Keratinocyte (primary cell): ENCODE data around the gene GSTT2B. TPM values are rescaled to one million over a fixed set of nuclear protein-coding genes. Genes with fewer than 3 reads are reported as not detected.
"Not testable (repeated sequence)": the region's sequence is repeated elsewhere in the genome, so short reads cannot be mapped to it uniquely, and the experiment has no call there.

Source experiments
- DNase-seq: peaks from one replicate; pipeline ENCODE4 v3.0.0-alpha.2; 2011; ENCODE audit warnings: low read depth, missing footprints, low spot score
- FAIRE-seq: peaks from 2 replicates; lab custom pipeline; 2011; peaks lifted over from hg19 to GRCh38; lab: Jason Lieb, UNC
- H2AFZ ChIP-seq: 2 replicates; pipeline ENCODE4 v1.6.0; 2012; ENCODE audit warnings: low read length, control low read depth, inconsistent platforms; ENCODE audit not compliant: control insufficient read depth
- H3K27ac ChIP-seq: 2 replicates; pipeline ENCODE4 v1.5.1; 2011; ENCODE audit warnings: low read length; ENCODE audit not compliant: control insufficient read depth, insufficient read depth
- H3K27me3 ChIP-seq: 3 replicates; pipeline ENCODE4 v1.6.0; 2011; ENCODE audit warnings: low read length; ENCODE audit not compliant: control insufficient read depth, insufficient read depth; ENCODE audit errors: extremely low read depth
- H3K36me3 ChIP-seq, 2 experiments: 2 replicates in 1 of 2; 3 replicates in 1 of 2; pipeline ENCODE4 v1.5.1; 2011; ENCODE audit warnings: low read length in 2 of 2, mild to moderate bottlenecking in 1 of 2; ENCODE audit not compliant: control insufficient read depth in 2 of 2, insufficient read depth in 2 of 2; ENCODE audit errors: extremely low read depth in 1 of 2
- H3K4me1 ChIP-seq: 3 replicates; pipeline ENCODE4 v1.5.1; 2011; ENCODE audit warnings: low read length; ENCODE audit not compliant: control insufficient read depth, insufficient read depth; ENCODE audit errors: extremely low read depth
- H3K4me2 ChIP-seq: 3 replicates; pipeline ENCODE4 v1.6.0; 2011; ENCODE audit warnings: low read depth, low read length; ENCODE audit not compliant: control insufficient read depth, insufficient read depth; ENCODE audit errors: extremely low read depth
- H3K4me3 ChIP-seq, 3 experiments: fragments of 200-600 bp in 1 of 3; sonication (generic) in 1 of 3; 2 replicates in 2 of 3; 3 replicates in 1 of 3; pipeline ENCODE4 v1.5.1; 2011 to 2016; ENCODE audit warnings: low read length in 3 of 3, mild to moderate bottlenecking in 3 of 3, control low read depth in 2 of 3, inconsistent platforms in 1 of 3, low read depth in 1 of 3, mixed read lengths in 1 of 3, mixed run types in 1 of 3, moderate library complexity in 1 of 3; ENCODE audit not compliant: control insufficient read depth in 2 of 3, insufficient read depth in 2 of 3; ENCODE audit errors: extremely low read depth in 1 of 3
- H3K79me2 ChIP-seq: 2 replicates; pipeline ENCODE4 v1.6.0; 2012; ENCODE audit warnings: low read length; ENCODE audit not compliant: control insufficient read depth, insufficient read depth
- H3K9ac ChIP-seq: 3 replicates; pipeline ENCODE4 v1.6.0; 2011; ENCODE audit warnings: low read length; ENCODE audit not compliant: control insufficient read depth, insufficient read depth; ENCODE audit errors: extremely low read depth
- H3K9me1 ChIP-seq: 3 replicates; pipeline ENCODE4 v1.6.0; 2011; ENCODE audit warnings: low read length; ENCODE audit not compliant: control insufficient read depth, insufficient read depth; ENCODE audit errors: extremely low read depth
- H3K9me3 ChIP-seq: 2 replicates; pipeline ENCODE4 v1.5.1; 2012; ENCODE audit warnings: low read depth, low read length; ENCODE audit not compliant: control insufficient read depth
- H4K20me1 ChIP-seq: 3 replicates; pipeline ENCODE4 v1.6.0; 2011; ENCODE audit warnings: low read length; ENCODE audit not compliant: control insufficient read depth, insufficient read depth; ENCODE audit errors: extremely low read depth
- EZH2 ChIP-seq: IDR thresholded peaks from one replicate; pipeline ENCODE4 v1.6.1; 2012; ENCODE audit warnings: inconsistent platforms, mild to moderate bottlenecking, low read length, moderate library complexity
- dilution Hi-C: fragments of 300-500 bp; cut with MboI; formaldehyde crosslinking; loops from one replicate; pipeline ENCODE4 v1.7.0; 2020; ENCODE audit warnings: low sequenced_read_pairs; ENCODE audit not compliant: extremely low pct_ligation_motif_present
- polyA plus RNA-seq, 5 experiments: library from polyadenylated mRNA; depleted of rRNA in 3 of 5; stranded (reverse) in 3 of 5; stranded (forward) in 1 of 5; unstranded in 1 of 5; fragments of >200 nt; gene quantifications; 1 replicate in 1 of 5; 2 replicates in 3 of 5; 3 replicates in 1 of 5; pipeline versions ENCODE4 v1.2.1 to v1.2.3, GENCODE V29; 2011 to 2012; ENCODE audit warnings: missing spikeins in 2 of 5, low read depth in 1 of 5, low replicate concordance in 1 of 5
- TF ChIP-seq, protein P1 (sequence below), 3 experiments: IDR thresholded peaks in 1 of 3; conservative IDR thresholded peaks in 1 of 3; optimal IDR thresholded peaks in 1 of 3; 2 replicates in 2 of 3; 3 replicates in 1 of 3; pipeline versions ENCODE3 to v1.5.1; 2011; ENCODE audit warnings: low read length in 3 of 3, mild to moderate bottlenecking in 3 of 3, moderate library complexity in 2 of 3, control low read depth in 1 of 3, inconsistent platforms in 1 of 3; ENCODE audit not compliant: insufficient read depth in 2 of 3; ENCODE audit errors: extremely low read depth in 1 of 3

Gene GSTT2B
- polyA plus RNA-seq, 1 donor (not counting 4 experiments of a cell fraction or from before 2014, with no cell fraction given) = 15.5 TPM

DNA sequence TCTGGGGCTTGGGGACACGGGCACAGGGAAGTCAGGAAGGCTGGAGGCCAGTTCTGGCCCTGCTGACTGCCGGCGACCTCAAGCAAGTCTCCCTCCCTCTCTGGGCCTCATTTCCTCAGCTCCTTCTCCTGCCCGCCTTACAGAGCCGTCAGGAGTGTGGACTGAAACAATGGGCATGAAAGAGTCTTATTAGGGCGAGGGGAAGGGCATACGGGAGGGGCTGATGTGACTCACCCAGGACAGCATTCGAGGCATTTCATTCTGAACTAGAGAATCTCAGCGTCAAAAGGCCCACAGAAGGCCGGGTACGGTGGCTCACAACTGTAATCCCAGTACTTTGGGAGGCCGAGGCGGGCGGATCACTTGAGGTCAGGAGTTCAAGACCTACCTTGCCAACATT, 20.8 kb downstream of the GSTT2B start:
- H4K20me1 ChIP-seq, H3K27ac ChIP-seq, H3K9ac ChIP-seq, H3K4me2 ChIP-seq, H2AFZ ChIP-seq, H3K4me1 ChIP-seq, H3K9me3 ChIP-seq, DNase-seq, H3K4me3 ChIP-seq, H3K9me1 ChIP-seq, dilution Hi-C loops, FAIRE-seq, H3K79me2 ChIP-seq, H3K27me3 ChIP-seq, H3K36me3 ChIP-seq: not testable (repeated sequence)

DNA sequence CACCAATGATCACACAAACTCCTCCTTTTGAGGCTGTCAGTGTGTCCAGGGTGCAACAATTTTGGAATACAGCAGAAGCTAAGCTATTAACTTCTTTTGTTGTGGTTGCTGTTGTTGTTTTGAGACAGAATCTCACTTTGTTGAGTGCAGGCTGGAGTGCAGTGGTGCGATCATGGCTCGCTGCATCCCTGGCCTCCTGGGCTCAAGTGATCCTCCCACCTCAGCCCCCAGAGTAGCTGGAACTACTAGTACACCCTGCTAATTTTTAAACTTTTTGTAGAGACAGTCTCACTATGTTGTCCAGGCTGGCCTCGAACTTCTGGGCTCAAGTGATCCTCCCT, 22.0 kb downstream of the GSTT2B start:
- no peak overlapping the region for H3K4me2 ChIP-seq
- no peak overlapping the region for H2AFZ ChIP-seq
- no peaks in the 10 kb centered on the region for H3K36me3 ChIP-seq
- no peak overlapping the region for H3K9ac ChIP-seq
- H3K27ac ChIP-seq = no peak overlapping the region
- FAIRE-seq (no peak), DNase-seq (no peak)
- H3K9me3 ChIP-seq = no peaks in the 10 kb centered on the region
- H3K4me3 ChIP-seq = no peak overlapping the region
- H4K20me1 ChIP-seq = no peaks in the 10 kb centered on the region
- dilution Hi-C loops = no loop called here
- TF ChIP-seq, protein P1, sequence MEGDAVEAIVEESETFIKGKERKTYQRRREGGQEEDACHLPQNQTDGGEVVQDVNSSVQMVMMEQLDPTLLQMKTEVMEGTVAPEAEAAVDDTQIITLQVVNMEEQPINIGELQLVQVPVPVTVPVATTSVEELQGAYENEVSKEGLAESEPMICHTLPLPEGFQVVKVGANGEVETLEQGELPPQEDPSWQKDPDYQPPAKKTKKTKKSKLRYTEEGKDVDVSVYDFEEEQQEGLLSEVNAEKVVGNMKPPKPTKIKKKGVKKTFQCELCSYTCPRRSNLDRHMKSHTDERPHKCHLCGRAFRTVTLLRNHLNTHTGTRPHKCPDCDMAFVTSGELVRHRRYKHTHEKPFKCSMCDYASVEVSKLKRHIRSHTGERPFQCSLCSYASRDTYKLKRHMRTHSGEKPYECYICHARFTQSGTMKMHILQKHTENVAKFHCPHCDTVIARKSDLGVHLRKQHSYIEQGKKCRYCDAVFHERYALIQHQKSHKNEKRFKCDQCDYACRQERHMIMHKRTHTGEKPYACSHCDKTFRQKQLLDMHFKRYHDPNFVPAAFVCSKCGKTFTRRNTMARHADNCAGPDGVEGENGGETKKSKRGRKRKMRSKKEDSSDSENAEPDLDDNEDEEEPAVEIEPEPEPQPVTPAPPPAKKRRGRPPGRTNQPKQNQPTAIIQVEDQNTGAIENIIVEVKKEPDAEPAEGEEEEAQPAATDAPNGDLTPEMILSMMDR (optimal IDR thresholded peaks at IDR 0.05 in 1 of 3, IDR thresholded peaks at IDR 0.05 in 1 of 3, conservative IDR thresholded peaks at IDR 0.05 in 1 of 3; ENCODE audit: extremely low read depth in 1 of 3, insufficient read depth in 2 of 3, low read length in 3 of 3) = no peak
- no peak for TF ChIP-seq EZH2
- H3K27me3 ChIP-seq = no peaks in the 10 kb centered on the region
- H3K9me1 ChIP-seq = no peaks in the 10 kb centered on the region
- no peaks in the 10 kb centered on the region for H3K79me2 ChIP-seq
- H3K4me1 ChIP-seq = peaks cover 6% of the 10 kb centered on the region

DNA sequence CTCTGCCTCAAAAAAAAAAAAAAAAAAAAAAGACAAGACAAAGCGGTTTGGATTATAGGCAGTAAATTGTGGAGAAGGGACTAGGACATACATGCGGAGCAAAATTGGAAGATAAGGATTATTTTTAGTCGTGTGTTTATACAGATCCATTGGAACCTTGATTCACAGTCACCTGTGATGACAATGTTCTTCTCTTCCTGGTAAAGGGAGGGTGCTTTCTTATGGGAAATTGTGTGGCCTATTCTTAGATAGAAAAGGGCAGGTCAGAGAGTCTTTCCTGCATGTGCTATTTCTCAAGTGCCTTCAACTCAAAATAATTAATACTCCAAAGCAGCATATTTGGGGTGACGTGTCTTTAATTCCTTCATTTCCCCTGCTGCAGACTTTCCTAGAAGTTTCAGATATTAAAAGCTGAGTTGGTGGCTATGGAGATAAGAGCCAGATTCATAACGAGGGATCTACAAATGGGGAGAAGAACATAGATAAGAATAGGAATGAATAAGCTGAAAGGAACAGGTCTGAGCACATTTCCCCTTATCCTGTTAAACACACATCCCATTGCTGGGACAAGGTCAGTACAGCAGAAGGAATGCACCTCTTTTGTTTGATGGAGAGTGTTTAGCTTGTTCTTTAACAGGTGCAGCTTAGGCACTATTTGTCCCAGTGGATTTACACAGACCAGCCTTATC, 22.5 kb downstream of the GSTT2B start:
- H3K4me3 ChIP-seq = no peak overlapping the region
- H3K27me3 ChIP-seq = no peaks in the 10 kb centered on the region
- no peaks in the 10 kb centered on the region for H4K20me1 ChIP-seq
- no peaks in the 10 kb centered on the region for H3K36me3 ChIP-seq
- H3K9me1 ChIP-seq = no peaks in the 10 kb centered on the region
- FAIRE-seq = peak; percentile 86
- dilution Hi-C loops = no loop called here
- no peak overlapping the region for H3K27ac ChIP-seq
- H3K79me2 ChIP-seq = no peaks in the 10 kb centered on the region
- DNase-seq = no peak
- no peak overlapping the region for H3K4me2 ChIP-seq
- H2AFZ ChIP-seq = no peak overlapping the region
- H3K9me3 ChIP-seq = no peaks in the 10 kb centered on the region
- no peak overlapping the region for H3K9ac ChIP-seq
- TF ChIP-seq, protein P1 (optimal IDR thresholded peaks at IDR 0.05 in 1 of 3, IDR thresholded peaks at IDR 0.05 in 1 of 3, conservative IDR thresholded peaks at IDR 0.05 in 1 of 3; ENCODE audit: extremely low read depth in 1 of 3, insufficient read depth in 2 of 3, low read length in 3 of 3) = no peak
- no peak for TF ChIP-seq EZH2
- peaks cover 6% of the 10 kb centered on the region for H3K4me1 ChIP-seq
